Transverse colon (tissue), 3 donors: ENCODE measurements around the gene NDNF.

Source experiments
- CTCF ChIP-seq, 5 experiments: fragments of 200-600 bp in 3 of 5; fragments of 450-650 bp in 2 of 5; sonication (generic) in 3 of 5; IDR thresholded peaks; 1 replicate in 2 of 5; 2 replicates in 3 of 5; pipeline ENCODE4 v1.5.1; 2016 to 2017; ENCODE audit warnings: antibody characterized with exemption in 5 of 5, inconsistent platforms in 3 of 5, mild to moderate bottlenecking in 2 of 5, moderate library complexity in 1 of 5
- EP300 ChIP-seq: sonication (generic); formaldehyde crosslinking; IDR thresholded peaks from one replicate; pipeline ENCODE4 v1.6.1; 2017; ENCODE audit warnings: antibody characterized with exemption, low read depth
- POLR2A ChIP-seq: fragments of 450-650 bp; IDR thresholded peaks from one replicate; pipeline ENCODE4 v1.6.1; 2016; ENCODE audit warnings: antibody characterized with exemption, mild to moderate bottlenecking, moderate library complexity

GRCh38 chr4:121112530-121112929 is 40.2 kb upstream of the NDNF start:
- TF ChIP-seq EP300 (no peak), POLR2A (no peak), CTCF (IDR thresholded peaks at IDR 0.05) (peak; percentile 34 to 46 (median 40))
